Bronchial epithelial cell (primary cell): Measurements from ENCODE around the gene SMAP2. TPM values are rescaled to one million over a fixed set of nuclear protein-coding genes. Genes with fewer than 3 reads are reported as not detected.

Experiments
- DNase-seq: peaks from one replicate; pipeline ENCODE4 v3.0.0-alpha.2; 2010; ENCODE audit warnings: low read depth
- FAIRE-seq: peaks from 2 replicates; lab custom pipeline; 2011; peaks lifted over from hg19 to GRCh38; lab: Jason Lieb, UNC
- H3K27me3 ChIP-seq: 2 replicates; pipeline ENCODE4 v1.5.1; 2011; ENCODE audit warnings: low read length; ENCODE audit not compliant: control insufficient read depth, insufficient read depth
- H3K36me3 ChIP-seq: 2 replicates; pipeline ENCODE4 v1.5.1; 2011; ENCODE audit warnings: low read length; ENCODE audit not compliant: control insufficient read depth, insufficient read depth
- H3K4me3 ChIP-seq: 2 replicates; pipeline ENCODE4 v1.5.1; 2011; ENCODE audit warnings: mild to moderate bottlenecking, low read depth, low read length, control low read depth
- CTCF ChIP-seq: IDR thresholded peaks from 2 replicates; pipeline ENCODE4 v1.5.1; 2011; ENCODE audit warnings: mild to moderate bottlenecking, moderate library complexity, low read length, control low read depth, inconsistent platforms; ENCODE audit not compliant: insufficient read depth, severe bottlenecking
- total RNA-seq: library from RNA; depleted of rRNA; stranded (reverse); fragments of >200 nt; gene quantifications from 2 replicates; pipeline ENCODE4 v1.2.1, GENCODE V29; 2014

Gene SMAP2
- total RNA-seq, 1 donor from 2014 or later: 4.2 TPM

DNA sequence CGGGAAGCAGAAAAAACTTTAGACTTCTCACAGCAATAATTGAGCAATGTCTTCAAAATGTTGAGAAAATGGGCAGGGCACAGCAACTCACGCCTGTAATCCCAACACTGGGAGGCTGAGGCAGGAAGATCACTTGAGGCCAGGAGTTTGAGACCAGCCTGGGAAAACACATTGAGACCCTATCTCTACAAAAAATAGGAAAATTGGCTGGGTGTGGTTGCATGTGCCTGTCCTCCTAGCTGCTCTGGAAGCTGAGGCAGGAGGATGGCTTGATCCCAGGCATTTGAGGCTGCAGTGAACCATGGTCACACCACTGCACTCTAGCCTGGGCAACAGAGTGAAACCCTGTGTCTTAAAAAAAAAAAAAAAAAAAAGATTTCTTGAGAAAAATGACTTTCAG, 95.8 kb downstream of the SMAP2 start:
- no peak overlapping the region for H3K4me3 ChIP-seq
- no peaks in the 10 kb centered on the region for H3K27me3 ChIP-seq
- H3K36me3 ChIP-seq: no peaks in the 10 kb centered on the region
- DNase-seq (no peak), FAIRE-seq (no peak)
- no peak for TF ChIP-seq CTCF

Other genes starting within 250 kb of the SMAP2 start
- 26.9 and 28.3 TPM in 2 replicates for gene RLF, start 212.3 kb upstream of the SMAP2 start, total RNA-seq
- not detected in 2 replicates for gene TMCO2, start 125.8 kb upstream of the SMAP2 start, total RNA-seq
- gene ZMPSTE24, start 115.5 kb upstream of the SMAP2 start, total RNA-seq: 42.8 and 68.4 TPM in 2 replicates
- under 0.01 and 0.13 TPM in 2 replicates for gene COL9A2, start 56.4 kb upstream of the SMAP2 start, total RNA-seq
- gene ZFP69B, start 76.7 kb downstream of the SMAP2 start, total RNA-seq: 1.6 and 2.6 TPM in 2 replicates
- gene ZFP69, start 103.6 kb downstream of the SMAP2 start, total RNA-seq: 1.9 and 2.1 TPM in 2 replicates
- 5.5 and 6.3 TPM in 2 replicates for gene EXO5, start 135.0 kb downstream of the SMAP2 start, total RNA-seq
- 1.3 and 1.7 TPM in 2 replicates for gene ZNF684, start 157.9 kb downstream of the SMAP2 start, total RNA-seq